Islet of Langerhans (tissue), 1 donor: ENCODE measurements around the gene CISTR.
"Not testable (repeated sequence)": the region's sequence is repeated elsewhere in the genome, so short reads cannot be mapped to it uniquely, and the experiment has no call there.

Experiments
- FAIRE-seq: peaks from one replicate; lab custom pipeline; 2011; peaks lifted over from hg19 to GRCh38; lab: Jason Lieb, UNC

The CISTR gene

DNA sequence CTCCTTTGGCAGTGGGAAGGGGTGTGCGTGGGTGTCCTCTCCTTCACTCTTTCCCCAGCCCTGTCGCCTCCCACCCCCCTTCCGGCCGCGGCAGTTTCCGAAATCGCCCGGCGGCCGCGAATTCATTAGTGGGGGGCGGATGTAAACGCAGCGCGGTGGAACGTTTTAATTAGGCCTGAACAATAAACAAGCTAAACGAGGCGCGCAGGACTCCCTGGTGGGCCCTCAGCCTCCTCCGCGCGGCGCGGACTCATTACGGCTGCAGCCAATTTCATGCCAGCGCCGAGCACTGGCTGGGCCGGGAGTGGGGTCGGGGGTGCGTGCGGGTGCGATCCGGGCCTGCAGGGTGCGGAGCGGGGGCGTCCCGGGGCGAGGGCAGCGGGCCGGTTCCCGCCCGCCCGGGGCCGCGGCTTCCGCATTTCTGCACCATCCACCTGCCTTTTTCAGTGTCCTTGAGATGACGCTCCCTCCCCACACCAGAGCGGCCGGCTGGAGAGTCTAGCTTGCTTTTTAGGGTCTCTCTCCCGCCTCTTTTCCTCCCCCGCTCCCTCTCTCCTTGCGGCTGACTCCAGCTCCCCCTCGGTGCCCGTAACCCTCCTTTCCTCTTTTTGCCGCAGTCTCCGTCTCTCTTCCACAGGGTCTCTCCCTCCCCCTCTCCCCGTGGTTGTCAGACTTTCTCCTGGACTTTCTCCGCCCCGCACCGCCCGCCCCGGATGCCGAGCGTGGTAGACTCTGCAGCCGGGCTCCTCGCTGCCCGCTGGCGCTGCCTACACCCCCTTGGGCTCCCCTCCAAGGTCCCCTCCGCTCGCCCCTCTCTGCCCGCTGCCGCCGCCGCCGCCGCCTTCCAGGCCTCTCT is at the start of gene CISTR:
CISTR (minus strand) TSS at position 644 of the 856 bp plus-strand sequence.
- FAIRE-seq, result no peak

DNA sequence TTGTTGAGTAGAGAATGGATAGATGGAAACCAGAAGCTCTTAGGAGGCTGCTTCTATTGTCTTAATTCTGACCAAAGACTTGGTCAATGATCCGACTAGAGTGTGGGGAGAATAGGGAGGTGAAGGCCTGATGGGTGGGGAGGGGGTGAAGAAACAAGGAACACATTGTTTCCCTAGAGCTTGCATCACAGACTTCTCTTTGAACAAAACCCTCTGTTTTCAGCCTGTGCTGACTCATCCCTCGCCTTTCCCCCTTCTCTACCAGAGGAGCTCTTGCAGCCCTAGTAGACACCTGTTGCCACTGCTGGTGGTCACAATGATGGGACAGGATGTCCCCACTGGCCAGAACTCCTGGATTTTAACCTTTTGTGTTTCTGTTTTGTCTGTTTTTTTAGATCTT is 46.8 kb upstream of the CISTR start:
- FAIRE-seq, result no peak

DNA sequence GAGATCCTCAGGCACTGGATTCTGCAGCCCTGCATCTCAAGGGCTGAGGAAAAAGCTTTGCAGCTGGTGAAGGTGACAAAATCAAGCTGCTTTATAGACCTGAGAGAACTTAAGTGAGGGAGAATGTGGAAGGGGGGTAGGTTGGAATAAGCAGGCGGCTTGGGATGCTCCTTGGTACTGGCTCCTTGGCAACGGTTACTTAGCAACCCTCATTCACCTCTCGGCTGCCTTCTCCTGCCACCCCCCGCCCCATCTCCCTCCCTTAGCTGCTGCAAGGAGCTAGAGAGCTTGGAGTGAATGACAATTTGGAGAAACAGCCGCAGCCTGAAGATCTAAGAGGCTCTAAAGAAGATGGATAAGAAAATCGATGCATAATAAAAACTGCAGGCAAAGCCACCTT is 44.1 kb upstream of the CISTR start:
- no peak for FAIRE-seq

DNA sequence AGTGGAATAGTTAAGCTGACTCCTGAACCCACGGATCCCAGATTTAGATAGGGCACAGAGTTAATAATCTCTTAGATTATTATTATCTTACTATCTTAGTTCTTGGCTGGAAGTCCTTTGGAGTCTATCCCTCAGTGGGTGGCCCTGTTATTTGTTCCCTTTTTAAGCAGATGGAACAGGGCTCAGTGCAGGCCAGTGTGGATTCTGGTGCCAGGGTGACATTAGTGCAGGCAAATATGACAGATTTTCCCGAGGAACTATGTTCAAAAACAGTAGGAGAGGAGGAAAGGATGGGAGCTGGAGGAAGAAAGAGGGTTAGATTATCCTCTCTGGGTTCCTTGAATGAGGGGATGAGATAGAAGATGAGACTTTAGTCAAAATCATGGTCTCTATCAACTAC is 41.4 kb upstream of the CISTR start:
- FAIRE-seq, result no peak

DNA sequence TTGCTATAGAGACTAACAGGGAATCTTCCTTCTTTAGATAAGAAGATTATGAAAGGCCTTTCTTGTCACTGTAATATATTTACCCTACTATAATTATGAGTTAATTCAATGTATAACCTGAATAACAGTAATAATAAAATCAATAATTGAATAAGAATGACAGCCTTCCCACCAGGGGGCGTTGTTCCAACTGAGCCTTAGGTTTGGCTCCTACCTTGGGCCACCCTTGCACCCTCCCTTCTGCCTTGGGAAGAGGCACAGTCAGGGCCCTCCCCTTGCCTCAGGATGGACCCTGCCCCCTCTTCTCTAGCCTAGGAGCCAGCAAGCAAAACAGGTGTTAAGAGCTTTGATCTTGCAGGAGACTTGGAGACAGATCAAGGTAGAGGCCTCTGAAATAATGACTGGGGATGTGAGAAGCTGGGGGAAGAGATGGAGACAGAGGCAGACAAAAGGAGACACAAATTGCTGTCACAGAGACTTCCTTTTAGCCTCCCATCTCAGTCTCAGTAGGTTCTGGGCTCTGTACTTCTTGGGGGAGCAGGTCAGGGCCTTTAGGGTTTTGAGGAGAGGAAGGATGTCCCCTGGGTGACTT is 40.1 kb upstream of the CISTR start:
- no peak for FAIRE-seq

DNA sequence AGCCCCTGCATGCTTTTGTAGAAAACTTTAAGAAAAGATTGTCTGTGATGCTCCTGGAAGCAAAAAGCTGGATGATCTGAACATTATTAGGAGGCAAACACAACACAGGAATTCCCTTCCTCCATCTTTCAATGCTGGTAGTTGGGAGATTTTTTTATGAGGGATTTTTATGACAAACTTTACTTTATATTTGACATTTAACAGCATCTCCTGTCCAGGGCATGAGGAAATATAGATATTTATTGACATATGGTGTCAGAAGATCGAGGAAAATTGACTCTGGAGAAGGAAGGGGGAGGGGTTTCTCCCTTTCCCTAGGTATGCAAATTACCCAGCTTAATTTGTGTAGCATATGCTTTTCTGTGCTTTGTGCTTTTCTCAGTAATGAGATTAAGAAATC is 37.8 kb upstream of the CISTR start:
- no peak for FAIRE-seq

DNA sequence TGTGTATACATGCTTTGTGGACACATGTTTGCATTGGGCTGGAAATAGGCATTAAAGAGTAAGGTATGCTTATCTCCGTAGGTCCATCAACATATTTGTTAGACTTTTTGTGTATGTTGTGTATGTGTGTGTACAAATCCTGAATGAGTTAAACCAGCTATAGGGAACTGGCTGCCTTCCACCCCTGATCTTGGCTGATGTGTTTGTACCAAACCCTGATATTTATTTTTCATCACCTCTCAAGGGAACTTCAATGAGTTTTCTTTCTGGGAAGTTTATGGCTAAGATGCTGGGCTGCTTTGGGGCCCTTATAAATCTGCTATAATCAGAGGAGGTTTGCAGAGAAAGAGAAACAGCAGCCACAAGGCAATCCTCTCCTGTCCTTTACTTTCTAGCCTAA is 37.1 kb upstream of the CISTR start:
- no peak for FAIRE-seq

DNA sequence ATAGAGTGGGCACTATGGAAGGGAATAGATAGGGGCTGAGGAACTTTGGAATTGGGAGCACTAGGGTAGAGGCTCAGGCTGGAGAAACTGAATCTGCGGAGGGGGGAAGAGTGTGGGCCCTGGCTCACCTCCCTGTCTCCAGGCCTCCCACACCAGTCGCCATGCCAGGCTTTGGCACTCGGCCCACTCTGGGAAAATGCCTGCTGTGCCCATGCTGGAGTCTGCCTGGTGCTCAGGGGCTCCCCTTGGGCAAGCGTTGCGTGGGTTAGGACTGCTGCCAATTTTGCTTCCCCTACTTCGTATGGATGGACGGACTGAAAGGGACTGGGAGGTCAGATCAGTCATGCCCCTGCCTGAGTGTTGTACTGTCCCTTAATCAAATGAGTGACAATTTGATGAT is 34.6 kb upstream of the CISTR start:
- no peak for FAIRE-seq

DNA sequence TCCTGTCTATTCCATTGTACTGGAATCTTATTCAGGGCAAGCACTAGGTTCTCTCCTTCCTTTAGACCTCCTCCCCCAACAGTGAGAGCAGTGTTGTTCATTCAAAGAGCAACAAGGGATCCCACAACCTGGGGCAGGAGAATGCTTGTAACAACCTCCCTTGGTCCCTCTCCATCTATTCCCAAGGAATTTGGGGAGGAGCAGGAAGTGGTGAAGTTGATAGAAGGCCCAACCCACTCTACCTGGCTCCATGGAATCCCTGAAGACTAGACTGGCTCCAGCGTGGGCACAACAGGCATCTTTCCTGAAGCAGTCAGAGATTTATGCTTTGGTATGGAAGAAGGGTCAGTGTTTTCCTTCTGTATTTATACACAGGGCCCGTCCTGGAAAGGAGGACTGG is 33.4 kb upstream of the CISTR start:
- FAIRE-seq, result no peak

DNA sequence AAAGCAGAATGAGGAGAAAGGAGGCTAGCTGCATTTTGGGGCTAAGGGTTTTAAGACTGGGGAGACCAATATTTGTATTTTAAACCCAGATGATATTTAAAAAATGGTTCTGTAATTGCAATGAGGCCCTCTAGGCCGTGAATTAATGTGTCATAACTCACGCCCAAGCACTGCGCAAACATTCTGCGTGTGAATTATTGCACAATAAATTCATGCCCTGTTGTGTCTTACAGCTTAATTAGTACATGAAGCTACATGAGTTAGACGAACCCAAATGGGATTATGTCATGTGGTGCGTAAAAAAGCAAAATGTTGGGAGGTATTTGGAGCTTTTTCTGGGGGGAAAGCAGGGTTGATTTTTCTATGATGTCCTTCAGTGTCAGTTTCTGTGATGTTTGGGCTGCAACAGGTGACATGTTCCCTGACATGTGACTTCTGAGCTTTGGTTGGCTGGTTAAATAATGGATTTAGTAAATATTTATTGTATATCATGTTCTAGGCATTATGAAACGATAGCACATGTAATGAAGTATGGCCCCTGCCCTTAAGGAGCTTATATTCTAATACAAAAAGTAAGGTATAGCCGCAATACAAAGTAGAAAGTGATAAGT is 30.4 kb upstream of the CISTR start:
- FAIRE-seq, result no peak

DNA sequence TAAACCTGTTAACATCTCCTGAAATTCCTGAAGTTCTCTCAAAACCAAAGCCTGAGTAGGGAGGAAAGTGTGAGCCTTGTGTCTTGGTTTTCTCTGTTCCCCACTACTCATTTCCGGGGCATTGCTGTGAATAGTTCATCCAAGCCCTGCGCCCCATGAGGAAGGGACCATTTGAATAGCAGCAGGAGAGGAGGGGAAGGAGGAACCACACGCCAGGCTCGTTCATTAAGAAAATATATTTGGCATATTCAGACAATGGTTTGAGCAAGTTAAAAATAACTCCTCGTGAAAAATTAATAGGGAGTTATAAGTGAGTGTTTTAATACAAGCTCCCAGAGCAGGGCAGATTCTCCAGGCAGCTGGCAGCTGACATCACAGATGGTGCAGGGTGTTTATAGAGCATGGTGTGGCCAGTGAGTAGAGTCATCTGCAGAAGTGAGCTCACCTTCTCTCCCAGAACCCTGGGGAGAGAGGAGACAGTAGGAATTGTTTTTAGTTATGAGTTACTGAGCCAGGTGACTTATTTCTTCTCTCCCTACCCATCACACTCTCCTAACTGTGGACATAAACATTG is 29.5 kb upstream of the CISTR start:
- no peak for FAIRE-seq

DNA sequence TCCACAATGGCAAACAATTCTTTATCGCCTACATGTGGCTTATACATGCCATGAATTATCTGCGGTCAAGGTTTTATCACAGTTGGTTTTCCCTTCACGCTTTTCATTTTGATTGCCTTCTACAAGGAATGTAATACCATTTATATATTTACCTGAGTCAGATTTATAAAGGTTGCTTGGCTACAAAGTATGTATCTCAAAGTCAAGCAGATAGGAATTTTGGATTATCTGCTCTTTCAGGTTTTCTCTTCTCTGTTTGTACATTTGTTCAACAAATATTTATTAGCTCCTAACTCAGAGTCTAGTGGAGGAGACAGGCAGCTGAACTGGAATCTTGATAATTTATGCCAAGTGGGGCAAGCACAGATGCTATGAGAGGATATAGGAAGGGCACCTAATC is 28.5 kb upstream of the CISTR start:
- FAIRE-seq, result no peak

DNA sequence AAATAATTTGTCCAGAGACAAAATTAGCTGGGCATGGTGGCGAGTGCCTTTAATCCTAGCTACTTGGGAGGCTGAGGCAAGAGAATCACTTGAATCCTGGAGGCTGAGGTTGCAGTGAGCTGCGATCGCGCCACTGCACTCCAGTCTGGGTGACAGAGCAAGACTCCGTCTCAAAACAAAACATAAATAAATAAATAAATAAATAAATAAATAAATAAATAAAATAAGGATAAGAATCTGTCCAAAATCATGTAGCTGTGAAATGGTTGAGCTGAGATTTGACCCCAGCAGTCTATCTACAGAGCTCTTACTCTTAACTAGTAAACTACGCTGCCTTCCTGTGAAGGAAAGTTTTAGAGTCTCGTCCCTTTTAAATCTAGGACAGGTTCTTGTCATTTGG is 27.9 kb upstream of the CISTR start:
- not testable (repeated sequence) for FAIRE-seq

DNA sequence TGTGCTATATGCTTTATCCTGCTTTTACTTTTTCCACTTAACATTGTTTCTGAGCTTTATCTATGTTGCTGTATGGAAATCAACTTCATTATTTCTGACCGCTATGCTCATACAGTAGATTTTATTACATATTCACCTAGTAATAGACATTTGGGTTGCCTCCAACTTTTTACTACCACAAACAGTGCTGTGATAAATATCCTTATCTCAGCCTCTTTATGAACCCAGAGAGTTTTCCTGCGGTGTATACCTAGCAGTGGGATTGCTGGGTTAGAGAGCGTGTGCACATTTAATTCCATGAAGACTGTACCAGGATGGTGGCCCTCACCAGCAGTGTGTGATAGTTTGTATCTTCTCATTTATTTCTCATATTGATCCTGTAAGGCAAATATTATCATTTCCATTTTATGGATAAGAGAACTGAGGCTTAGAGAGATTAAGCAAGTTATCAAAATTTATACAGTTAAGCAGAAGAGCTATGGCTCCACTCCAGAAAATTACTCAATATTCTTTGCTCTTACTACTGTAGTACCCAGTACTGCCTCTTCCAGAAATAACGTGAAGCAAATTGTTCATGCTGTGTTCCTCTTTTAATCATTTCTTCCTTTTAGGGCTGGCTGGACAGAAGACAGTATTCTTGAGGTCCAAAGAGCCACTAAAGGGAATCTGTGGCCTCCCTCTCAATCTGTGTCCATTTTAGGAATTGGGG is 26.3 kb upstream of the CISTR start:
- no peak for FAIRE-seq

DNA sequence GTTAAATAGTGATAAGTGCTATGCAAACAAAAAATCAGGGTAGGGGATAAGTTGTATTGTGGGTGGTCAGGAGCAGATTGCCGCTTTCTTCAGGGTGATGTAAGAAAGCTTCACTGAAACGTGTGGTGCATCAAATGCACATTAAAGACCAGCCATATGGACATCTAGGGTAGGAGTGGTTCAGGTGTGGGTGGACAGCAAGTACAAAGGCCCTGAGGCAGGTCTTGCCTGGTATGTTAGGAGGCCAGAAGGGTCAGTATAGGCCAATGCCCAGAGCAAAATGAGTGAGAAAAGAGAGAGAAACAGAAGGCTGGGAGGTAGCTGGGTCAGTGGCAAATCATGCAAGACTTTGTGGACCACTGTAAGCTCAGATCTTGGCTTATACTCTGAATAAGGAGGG is 25.6 kb upstream of the CISTR start:
- FAIRE-seq, result no peak

DNA sequence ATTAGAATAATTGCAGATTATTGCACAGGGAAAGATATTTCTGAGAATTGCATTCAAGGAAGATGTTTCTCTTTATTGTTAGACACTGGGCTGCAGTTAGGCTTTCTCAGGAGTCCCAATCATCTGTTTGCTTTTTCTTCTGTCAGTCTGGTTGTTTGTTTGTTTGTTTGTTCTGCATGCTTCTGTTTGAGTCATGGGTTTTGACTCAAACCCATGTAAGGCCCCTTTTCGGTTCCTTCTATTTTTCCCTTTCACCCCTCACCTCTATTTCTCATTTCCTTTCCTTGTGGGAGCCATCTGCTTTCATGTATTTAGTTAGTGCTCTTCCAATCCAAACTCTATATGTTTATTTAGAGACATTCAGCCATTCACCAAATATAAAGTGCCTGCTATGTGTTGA is 25.1 kb upstream of the CISTR start:
- FAIRE-seq, result no peak

DNA sequence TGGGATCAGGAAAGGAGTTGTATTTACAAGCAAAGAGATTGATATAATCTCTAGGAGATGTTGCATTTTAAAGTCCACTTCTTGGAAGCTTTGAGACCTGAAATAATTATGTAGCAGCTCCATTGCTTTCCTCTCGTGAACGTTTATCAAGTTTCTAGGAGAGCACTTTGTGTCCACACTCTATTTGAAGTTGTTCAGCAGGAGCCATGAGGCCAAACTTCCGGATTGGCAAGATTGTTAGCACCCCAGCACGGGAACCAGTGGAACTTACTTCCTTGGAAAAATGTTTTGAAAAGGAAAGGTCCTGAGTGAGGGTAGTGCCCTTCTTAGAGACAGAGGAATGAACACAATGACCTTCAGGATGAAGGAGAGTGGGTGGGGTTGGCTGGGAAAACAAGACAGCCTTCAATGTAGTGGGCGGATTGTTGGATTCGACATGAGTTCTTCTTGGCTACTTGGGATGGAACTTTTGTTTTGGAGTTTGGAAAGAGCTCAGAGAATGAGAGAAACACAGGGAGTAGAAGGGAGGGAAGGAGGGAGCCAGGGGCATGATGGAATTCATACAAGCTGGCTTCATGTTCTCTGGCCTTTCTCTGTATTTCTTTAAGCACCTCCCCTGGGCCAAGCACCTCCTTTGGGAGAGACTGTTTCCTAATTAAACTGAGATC is 23.8 kb upstream of the CISTR start:
- FAIRE-seq, result no peak

DNA sequence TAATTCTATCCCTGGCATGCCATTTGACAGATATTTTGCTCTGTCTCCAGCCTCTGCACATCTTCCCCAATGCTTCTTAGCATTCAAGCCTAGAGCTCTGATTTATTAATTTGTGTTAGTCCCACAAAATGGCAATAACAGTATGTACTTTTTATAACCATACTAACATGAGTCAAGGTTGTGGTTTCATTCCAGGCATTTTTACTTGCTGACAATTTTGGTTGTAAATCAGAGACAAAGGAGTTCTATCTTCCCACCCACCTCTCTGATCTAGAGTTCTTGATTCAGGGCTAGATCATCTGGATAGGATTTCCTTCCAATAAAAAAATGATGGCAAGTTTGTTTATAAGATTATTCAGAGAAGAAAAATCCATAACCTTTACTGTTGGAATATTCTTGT is 18.5 kb upstream of the CISTR start:
- FAIRE-seq, result no peak

DNA sequence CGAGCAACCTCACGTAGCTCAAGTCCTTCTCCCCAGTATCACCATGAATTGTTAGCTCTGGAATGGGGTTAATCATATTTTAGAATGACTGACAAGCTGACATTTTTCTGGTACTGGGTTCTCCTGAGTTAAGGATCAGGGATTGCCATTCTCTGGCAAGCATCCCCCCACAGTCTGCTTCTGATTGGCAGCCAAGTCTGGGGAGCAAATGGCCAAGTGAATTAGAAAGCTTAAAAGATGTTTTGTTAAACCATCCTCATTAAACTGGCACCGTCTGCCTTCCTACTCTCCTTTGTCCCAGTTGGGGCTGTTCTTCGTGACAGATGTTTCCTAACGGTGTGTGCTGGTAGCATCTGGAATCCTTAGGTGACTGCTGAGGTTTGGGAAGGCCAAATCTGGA is 17.2 kb upstream of the CISTR start:
- no peak for FAIRE-seq

DNA sequence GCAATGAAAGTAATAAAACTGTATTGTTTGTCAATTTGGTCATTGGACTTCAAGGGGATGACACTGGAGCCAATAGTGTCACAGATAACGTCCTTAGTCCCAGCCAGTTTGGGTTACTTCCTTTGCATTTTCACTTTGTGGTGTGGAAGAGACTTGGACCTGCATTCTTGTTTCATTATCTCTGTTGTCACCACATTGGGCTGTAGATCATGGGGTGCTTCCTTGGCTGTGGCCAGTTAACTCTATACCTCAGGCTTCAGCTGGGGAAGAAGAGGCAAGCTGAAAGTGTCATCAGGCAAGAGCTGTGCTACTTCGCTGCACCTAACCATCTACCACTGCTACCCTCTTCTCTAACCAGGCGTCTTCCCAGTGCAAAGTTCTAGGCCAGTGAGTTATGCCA is 15.1 kb upstream of the CISTR start:
- no peak for FAIRE-seq

DNA sequence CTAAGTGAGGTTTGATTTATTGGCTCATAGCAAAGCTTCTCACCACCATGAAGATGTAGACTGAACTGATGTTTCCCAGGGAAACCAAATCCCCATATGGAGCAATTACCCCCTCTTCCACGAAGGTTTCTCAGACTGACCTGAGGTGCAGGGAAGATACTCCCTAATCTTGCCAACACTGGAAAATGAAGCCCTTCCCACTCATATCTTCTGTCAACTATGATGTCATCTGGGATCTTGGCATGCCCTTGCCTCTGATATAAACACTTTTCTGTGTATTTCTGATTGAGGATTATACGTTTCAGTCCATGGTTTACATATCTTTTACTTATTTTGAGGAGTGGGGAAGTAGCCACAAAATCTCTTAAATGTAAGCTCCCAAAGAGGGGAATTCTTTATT is 14.1 kb upstream of the CISTR start:
- FAIRE-seq, result no peak

DNA sequence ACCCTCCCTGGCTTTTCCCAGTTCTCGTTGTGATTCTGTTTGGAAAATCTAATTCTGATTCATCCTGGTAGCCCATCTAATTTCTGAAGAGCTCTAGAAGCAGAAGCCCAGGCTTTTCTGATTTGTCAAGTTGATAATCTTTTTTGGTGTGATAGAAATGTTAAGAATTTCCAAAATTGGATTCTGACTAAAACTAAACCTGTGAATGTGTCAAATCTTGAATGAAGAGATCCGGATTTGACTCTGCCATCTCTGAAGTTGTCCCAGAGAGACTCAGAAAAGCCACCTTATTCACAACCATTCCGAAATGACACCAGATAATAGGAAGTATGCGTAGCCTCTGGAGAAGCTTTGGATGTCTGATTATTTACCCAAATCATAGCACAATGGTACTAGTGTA is 12.8 kb upstream of the CISTR start:
- FAIRE-seq, result no peak
